SJCRH30 (cell line): Measurements from ENCODE around the gene MT1G. TPM values are rescaled to one million over a fixed set of nuclear protein-coding genes. Genes with fewer than 3 reads are reported as not detected.

Experiments used
- DNase-seq, 2 experiments: peaks; one replicate each; pipeline ENCODE4 v3.0.0-alpha.2; 2015 to 2020
- H3K27ac ChIP-seq: fragments of 250-450 bp; sonication (Bioruptor Pico); 2 replicates; pipeline ENCODE4 v1.5.1; 2020; ENCODE audit warnings: mild to moderate bottlenecking, moderate library complexity
- H3K27me3 ChIP-seq: fragments of 250-450 bp; sonication (Bioruptor Pico); 2 replicates; pipeline ENCODE4 v1.5.1; 2020; ENCODE audit warnings: mild to moderate bottlenecking, moderate library complexity
- H3K36me3 ChIP-seq: fragments of 250-450 bp; sonication (Bioruptor Pico); 2 replicates; pipeline ENCODE4 v1.5.1; 2020; ENCODE audit warnings: mild to moderate bottlenecking, moderate library complexity
- H3K4me1 ChIP-seq: fragments of 250-450 bp; sonication (Bioruptor Pico); 2 replicates; pipeline ENCODE4 v1.5.1; 2020; ENCODE audit warnings: mild to moderate bottlenecking, moderate library complexity
- H3K4me3 ChIP-seq: fragments of 250-450 bp; sonication (Bioruptor Pico); 2 replicates; pipeline ENCODE4 v1.5.1; 2020; ENCODE audit warnings: mild to moderate bottlenecking, moderate library complexity
- H3K9me3 ChIP-seq: fragments of 250-450 bp; sonication (Bioruptor Pico); replicated peaks from 2 replicates; pipeline ENCODE4 v1.5.1; 2020; ENCODE audit warnings: mild to moderate bottlenecking, moderate library complexity
- total RNA-seq: library from RNA; depleted of rRNA; stranded (reverse); fragments of >200 nt; shearing (Covaris generic); gene quantifications from 2 replicates; pipeline ENCODE4 v1.2.3, GENCODE V29; 2014

Gene MT1G
- total RNA-seq, 1 experiment from 2014 or later: not detected

- no peaks in the 10 kb centered on the region for H3K27me3 ChIP-seq
- H3K4me1 ChIP-seq: no peaks in the 10 kb centered on the region
- no peak overlapping the region for H3K27ac ChIP-seq
- no peaks in the 10 kb centered on the region for H3K36me3 ChIP-seq
- no peak overlapping the region for H3K4me3 ChIP-seq
- no peaks in the 10 kb centered on the region for H3K9me3 ChIP-seq
- no peak for DNase-seq
Measured at GRCh38 chr16:56695246-56695645, 27.4 kb upstream of the MT1G start.

GRCh38 chr16:56691885-56692284 lies 24.0 kb upstream of the MT1G start:
- Histone ChIP-seq H3K27ac (no peak overlapping the region), H3K4me1 (peaks cover 16% of the 10 kb centered on the region), H3K27me3 (no peaks in the 10 kb centered on the region), H3K4me3 (no peak overlapping the region), H3K9me3 (no peaks in the 10 kb centered on the region), H3K36me3 (no peaks in the 10 kb centered on the region)
- DNase-seq: peak; percentile 30 to 53

GRCh38 chr16:56690420-56691122 lies 22.7 kb upstream of the MT1G start:
- no peak overlapping the region for H3K4me3 ChIP-seq
- no peaks in the 10 kb centered on the region for H3K27me3 ChIP-seq
- DNase-seq: no peak
- H3K27ac ChIP-seq: no peak overlapping the region
- H3K36me3 ChIP-seq: no peaks in the 10 kb centered on the region
- no peaks in the 10 kb centered on the region for H3K9me3 ChIP-seq
- H3K4me1 ChIP-seq: peaks cover 16% of the 10 kb centered on the region

- Histone ChIP-seq H3K36me3 (no peaks in the 10 kb centered on the region), H3K4me3 (no peak overlapping the region), H3K4me1 (peaks cover 16% of the 10 kb centered on the region), H3K9me3 (no peaks in the 10 kb centered on the region), H3K27ac (peak overlapping the region; percentile 18), H3K27me3 (no peaks in the 10 kb centered on the region)
- DNase-seq: peak; percentile 82 to 89
Measured at GRCh38 chr16:56689171-56689570, 21.3 kb upstream of the MT1G start.

GRCh38 chr16:56688762-56689161 lies 20.9 kb upstream of the MT1G start:
- peak; percentile 66 to 83 for DNase-seq
- Histone ChIP-seq H3K27me3 (no peaks in the 10 kb centered on the region), H3K4me3 (no peak overlapping the region), H3K4me1 (peaks cover 16% of the 10 kb centered on the region), H3K27ac (peak overlapping the region; percentile 18), H3K36me3 (no peaks in the 10 kb centered on the region), H3K9me3 (no peaks in the 10 kb centered on the region)

- Histone ChIP-seq H3K4me1 (peaks cover 24% of the 10 kb centered on the region), H3K27me3 (no peaks in the 10 kb centered on the region), H3K4me3 (no peak overlapping the region), H3K27ac (no peak overlapping the region), H3K9me3 (no peaks in the 10 kb centered on the region), H3K36me3 (no peaks in the 10 kb centered on the region)
- no peak for DNase-seq
Measured at GRCh38 chr16:56686758-56687157, 18.9 kb upstream of the MT1G start.

- no peaks in the 10 kb centered on the region for H3K9me3 ChIP-seq
- H3K27ac ChIP-seq: no peak overlapping the region
- H3K4me3 ChIP-seq: no peak overlapping the region
- H3K4me1 ChIP-seq: peaks cover 24% of the 10 kb centered on the region
- DNase-seq: no peak
- H3K27me3 ChIP-seq: no peaks in the 10 kb centered on the region
- no peaks in the 10 kb centered on the region for H3K36me3 ChIP-seq
Measured at GRCh38 chr16:56684926-56685590, 17.2 kb upstream of the MT1G start.

GRCh38 chr16:56684256-56684925 lies 16.5 kb upstream of the MT1G start:
- Histone ChIP-seq H3K36me3 (no peaks in the 10 kb centered on the region), H3K27ac (no peak overlapping the region), H3K9me3 (no peaks in the 10 kb centered on the region), H3K27me3 (no peaks in the 10 kb centered on the region), H3K4me1 (peaks cover 19% of the 10 kb centered on the region), H3K4me3 (no peak overlapping the region)
- DNase-seq: no peak

GRCh38 chr16:56683424-56684172 lies 15.7 kb upstream of the MT1G start:
- Histone ChIP-seq H3K36me3 (no peaks in the 10 kb centered on the region), H3K27me3 (no peaks in the 10 kb centered on the region), H3K9me3 (no peaks in the 10 kb centered on the region), H3K4me1 (peaks cover 13% of the 10 kb centered on the region), H3K4me3 (peak overlapping the region; percentile 70; the same call in 1 of the 2 replicates), H3K27ac (no peak overlapping the region)
- no peak for DNase-seq

GRCh38 chr16:56682703-56683397 lies 15.0 kb upstream of the MT1G start:
- Histone ChIP-seq H3K4me3 (peak overlapping the region; percentile 70), H3K27me3 (no peaks in the 10 kb centered on the region), H3K4me1 (peaks cover 8% of the 10 kb centered on the region), H3K27ac (peak overlapping the region; percentile 35), H3K9me3 (no peaks in the 10 kb centered on the region), H3K36me3 (no peaks in the 10 kb centered on the region)
- no peak for DNase-seq

GRCh38 chr16:56681939-56682702 lies 14.3 kb upstream of the MT1G start, which contains the start of gene MT1X:
Gene MT1X (plus strand): TSS chr16:56682470. CDS start chr16:56682541, 71 bp downstream.
- H3K9me3 ChIP-seq: no peaks in the 10 kb centered on the region
- peak within 1 kb of the TSS; percentile 35 for H3K27ac ChIP-seq
- no peaks in the 10 kb centered on the region for H3K27me3 ChIP-seq
- H3K4me1 ChIP-seq: peaks cover 8% of the 10 kb centered on the region
- no peaks in the 10 kb centered on the region for H3K36me3 ChIP-seq
- H3K4me3 ChIP-seq: peak within 1 kb of the TSS; percentile 70
- peak; percentile 86 to 95 for DNase-seq

GRCh38 chr16:56679818-56680217 lies 12.0 kb upstream of the MT1G start:
- no peaks in the 10 kb centered on the region for H3K36me3 ChIP-seq
- no peak for DNase-seq

GRCh38 chr16:56679078-56679730 lies 11.3 kb upstream of the MT1G start:
- H3K27me3 ChIP-seq: peaks cover 8% of the 10 kb centered on the region; the same call in 1 of the 2 replicates
- H3K36me3 ChIP-seq: no peaks in the 10 kb centered on the region
- peaks cover 8% of the 10 kb centered on the region for H3K4me1 ChIP-seq
- no peaks in the 10 kb centered on the region for H3K9me3 ChIP-seq
- no peak for DNase-seq
- H3K27ac ChIP-seq: no peak overlapping the region
- H3K4me3 ChIP-seq: no peak overlapping the region

More at GRCh38 chr16:56679818-56680217, 12.0 kb upstream of the MT1G start:
- peaks cover 8% of the 10 kb centered on the region for H3K4me1 ChIP-seq
- H3K27me3 ChIP-seq: 0 out of 2 replicates have a peak, but pooled peaks cover 5% of the 10 kb centered on the region
- no peak overlapping the region for H3K4me3 ChIP-seq
- no peaks in the 10 kb centered on the region for H3K9me3 ChIP-seq
- H3K27ac ChIP-seq: no peak overlapping the region
